AG09319 (cell line): Measurements from ENCODE around the gene RBM4.

ENCODE experiments used
- DNase-seq: peaks from one replicate; pipeline ENCODE4 v3.0.0-alpha.2; 2010; ENCODE audit warnings: low read depth; ENCODE audit errors: extremely low read depth
- CTCF ChIP-seq: IDR thresholded peaks from 2 replicates; pipeline ENCODE4 v1.5.1; 2011; ENCODE audit warnings: low read depth, mild to moderate bottlenecking, inconsistent platforms, low read length, moderate library complexity

RBM4 gene

GRCh38 chr11:66607126-66607834, 31.2 kb upstream of the RBM4 start:
- peak; percentile 69 for DNase-seq
- no peak for TF ChIP-seq CTCF

GRCh38 chr11:66609721-66610617, 28.5 kb upstream of the RBM4 start:
- no peak for DNase-seq
- TF ChIP-seq CTCF = no peak

- no peak for DNase-seq
Observed at GRCh38 chr11:66612458-66612857, 26.0 kb upstream of the RBM4 start.

GRCh38 chr11:66614073-66614472, 24.4 kb upstream of the RBM4 start:
- DNase-seq = no peak
- TF ChIP-seq CTCF = no peak

More at GRCh38 chr11:66612458-66612857, 26.0 kb upstream of the RBM4 start:
- TF ChIP-seq CTCF = no peak

GRCh38 chr11:66616379-66617154, 21.9 kb upstream of the RBM4 start, which contains the start of gene RBM14:
Gene RBM14, plus strand, starts transcription at chr11:66616630. Its CDS starts 91 bp downstream, at chr11:66616721.
- no peak for TF ChIP-seq CTCF
- peak; percentile 97 for DNase-seq

GRCh38 chr11:66617155-66617834, 21.2 kb upstream of the RBM4 start:
- no peak for TF ChIP-seq CTCF

More at GRCh38 chr11:66617155-66617834, 21.2 kb upstream of the RBM4 start:
- DNase-seq = no peak
